HG02571 (cell line): Measurements from ENCODE around the gene CACNA1B.
"Not testable (repeated sequence)": the region's sequence is repeated elsewhere in the genome, so short reads cannot be mapped to it uniquely, and the experiment has no call there.

Experiments used
- ATAC-seq: cut with Tn5 transposase; IDR thresholded peaks from one replicate; pipeline ENCODE4 v1.9.1; 2021; ENCODE audit warnings: mild to moderate bottlenecking, moderate library complexity; ENCODE audit not compliant: unreplicated experiment

The CACNA1B gene

GRCh38 chr9:137865581-137866145 lies 11.9 kb upstream of the CACNA1B start:
- no peak for ATAC-seq

GRCh38 chr9:137866226-137867141 lies 11.1 kb upstream of the CACNA1B start:
- no peak for ATAC-seq

GRCh38 chr9:137870432-137870831 lies 7.2 kb upstream of the CACNA1B start:
- ATAC-seq, result no peak

- ATAC-seq, result no peak
Observed at GRCh38 chr9:137872296-137872695, 5.3 kb upstream of the CACNA1B start.

- ATAC-seq, result no peak
Observed at GRCh38 chr9:137873408-137873807, 4.2 kb upstream of the CACNA1B start.

GRCh38 chr9:137873858-137874362 lies 3.7 kb upstream of the CACNA1B start:
- no peak for ATAC-seq

GRCh38 chr9:137875354-137875753 lies 2.2 kb upstream of the CACNA1B start:
- no peak for ATAC-seq

GRCh38 chr9:137875846-137876245 lies 1.7 kb upstream of the CACNA1B start:
- no peak for ATAC-seq

GRCh38 chr9:137876269-137876668 lies 1.3 kb upstream of the CACNA1B start:
- no peak for ATAC-seq

GRCh38 chr9:137876781-137877386 lies 698 bp upstream of the CACNA1B start:
- ATAC-seq, result no peak

GRCh38 chr9:137878146-137878941 lies 762 bp downstream of the CACNA1B start:
- ATAC-seq, result no peak

GRCh38 chr9:137879052-137879451 lies 1.5 kb downstream of the CACNA1B start:
- ATAC-seq, result no peak

- ATAC-seq, result no peak
Observed at GRCh38 chr9:137879566-137880150, 2.1 kb downstream of the CACNA1B start.

GRCh38 chr9:137880160-137880975 lies 2.8 kb downstream of the CACNA1B start:
- ATAC-seq, result no peak

GRCh38 chr9:137880976-137881530 lies 3.5 kb downstream of the CACNA1B start:
- ATAC-seq, result no peak

- no peak for ATAC-seq
Observed at GRCh38 chr9:137881591-137882505, 4.3 kb downstream of the CACNA1B start.

- ATAC-seq, result no peak
Observed at GRCh38 chr9:137882506-137882821, 4.9 kb downstream of the CACNA1B start.

GRCh38 chr9:137883977-137884376 lies 6.4 kb downstream of the CACNA1B start:
- ATAC-seq, result not testable (repeated sequence)
